HG02623 (cell line): ENCODE results near the gene ITGB2.

ENCODE experiments used
- ATAC-seq: cut with Tn5 transposase; IDR thresholded peaks from one replicate; pipeline ENCODE4 v1.9.1; 2021; ENCODE audit warnings: moderate library complexity; ENCODE audit not compliant: unreplicated experiment

ITGB2 gene

GRCh38 chr21:44955798-44956175 is 35.1 kb upstream of the ITGB2 start:
- ATAC-seq, result no peak

DNA sequence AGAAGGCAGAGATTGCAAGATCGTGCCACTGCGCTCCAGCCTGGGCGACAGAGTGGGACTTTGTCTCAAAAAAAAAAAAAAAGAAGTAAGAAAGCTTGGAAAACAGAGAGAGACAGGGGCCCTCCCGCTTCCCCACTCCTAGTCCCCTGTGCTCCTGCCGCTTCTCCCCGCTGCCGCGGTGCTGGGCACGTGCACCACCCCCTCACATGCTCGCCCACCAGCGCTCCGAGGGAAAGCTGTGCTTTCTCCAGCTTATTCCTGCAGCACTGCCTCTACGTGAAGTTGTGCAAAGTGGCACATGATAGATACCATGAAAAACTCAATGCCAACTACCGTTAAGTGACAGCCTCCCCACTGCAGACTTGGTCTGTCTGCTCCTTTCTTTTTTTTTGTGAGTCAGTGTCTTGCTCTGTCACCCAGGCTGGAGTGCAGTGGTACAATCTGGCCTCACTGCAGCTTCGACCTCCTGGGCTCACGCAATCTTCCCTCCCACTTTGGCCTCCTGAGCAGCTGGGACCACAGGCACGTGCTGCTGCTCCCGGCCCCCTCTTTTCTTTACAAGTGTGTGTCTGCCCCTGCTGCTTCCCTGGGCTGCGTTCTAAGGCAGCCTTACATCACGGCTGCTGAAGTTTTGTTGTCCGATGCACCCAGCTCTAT is 34.6 kb upstream of the ITGB2 start:
- no peak for ATAC-seq

- ATAC-seq, result no peak
Observed at GRCh38 chr21:44954281-44954771, 33.6 kb upstream of the ITGB2 start.

DNA sequence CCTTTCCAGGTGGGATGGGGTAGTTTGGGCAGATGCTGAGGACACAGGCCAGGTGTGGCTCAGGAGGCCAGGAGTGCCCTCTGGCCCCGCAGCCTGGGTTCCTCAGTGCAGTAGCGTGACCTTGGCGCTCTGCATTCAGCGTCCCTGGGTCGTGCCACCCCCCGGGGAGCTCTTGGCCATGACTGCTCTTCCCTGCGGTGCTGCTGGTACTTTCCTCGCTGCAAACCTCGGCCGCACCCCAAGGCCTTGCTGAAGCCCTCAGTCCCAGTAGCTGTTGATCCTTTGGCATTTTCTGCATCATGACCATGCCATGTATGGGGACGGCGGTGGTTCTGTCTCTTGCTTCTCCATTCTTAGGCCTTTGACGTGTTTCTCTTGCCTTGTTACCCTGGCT is 32.9 kb upstream of the ITGB2 start:
- no peak for ATAC-seq

DNA sequence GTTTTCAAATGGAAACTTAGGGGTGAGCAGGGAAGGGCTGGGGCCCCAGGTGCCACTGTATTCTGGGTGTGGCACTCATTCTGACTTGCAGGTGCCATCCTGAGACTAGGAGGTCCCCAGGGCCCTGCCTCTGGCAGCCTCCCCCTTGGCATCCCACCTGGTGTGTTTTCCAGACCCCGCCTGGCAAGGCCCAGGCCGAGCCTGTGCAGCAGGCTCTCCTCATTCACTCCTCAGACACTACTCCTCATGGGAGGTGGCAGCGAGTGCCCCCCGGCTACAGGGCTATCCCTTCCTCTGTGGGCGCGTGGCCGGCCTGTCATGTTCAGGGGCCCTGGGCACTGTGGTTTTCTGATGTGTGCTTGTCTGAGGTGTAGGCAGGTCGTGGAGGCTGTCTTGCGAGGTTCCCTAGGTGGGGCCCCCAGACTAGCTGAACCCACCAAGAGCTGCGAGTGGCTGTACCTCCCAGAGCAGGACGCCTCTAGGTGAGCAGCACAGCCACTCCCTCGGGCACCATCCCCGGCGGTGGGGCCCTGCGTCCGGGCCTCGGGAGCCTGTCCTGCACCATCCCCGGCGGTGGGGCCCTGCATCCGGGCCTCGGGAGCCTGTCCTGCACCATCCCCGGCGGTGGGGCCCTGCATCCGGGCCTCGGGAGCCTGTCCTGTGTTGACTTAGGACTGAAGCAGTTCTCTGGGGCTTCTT is 32.4 kb upstream of the ITGB2 start:
- ATAC-seq, result no peak

DNA sequence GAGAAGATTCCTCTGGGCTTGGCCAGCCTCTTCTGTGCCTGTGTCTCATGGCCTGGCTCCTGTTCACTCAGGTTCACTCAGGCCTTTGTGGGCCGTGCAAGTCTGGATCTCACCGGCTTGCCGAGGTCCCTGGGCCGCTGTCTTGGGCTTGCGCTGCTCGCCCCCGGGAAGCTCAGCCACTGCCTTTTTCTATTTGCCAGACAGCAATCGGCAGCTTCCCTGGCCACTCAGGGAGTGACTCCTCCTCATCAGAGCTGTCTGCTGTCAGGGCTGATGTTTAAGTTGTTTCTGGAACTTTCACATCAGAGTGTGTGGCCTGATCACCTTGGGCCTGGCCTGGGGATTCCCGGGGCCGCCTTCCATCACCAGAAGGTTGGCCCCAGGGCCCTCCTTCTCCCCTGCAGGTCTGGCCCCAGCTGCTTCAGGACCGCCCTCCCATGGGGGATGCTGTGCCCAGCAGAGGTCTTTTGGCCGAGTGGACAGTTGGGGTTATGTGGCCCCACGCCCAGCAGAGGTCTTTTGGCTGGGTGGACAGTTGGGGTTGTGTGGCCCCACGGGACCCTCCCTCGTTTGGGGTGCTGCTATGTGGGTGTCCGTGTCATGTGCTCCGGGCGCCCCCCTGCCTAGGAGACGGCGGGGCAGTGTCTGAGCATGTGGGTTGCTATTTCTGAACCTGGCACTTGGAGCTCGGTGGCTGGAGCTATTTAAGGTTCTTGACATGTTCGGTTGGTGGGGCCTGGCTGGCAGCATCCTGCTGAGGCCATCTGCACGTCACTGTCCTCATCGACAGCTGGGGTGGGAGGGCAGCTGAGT is 31.6 kb upstream of the ITGB2 start:
- no peak for ATAC-seq

GRCh38 chr21:44951186-44951915 is 30.7 kb upstream of the ITGB2 start:
- no peak for ATAC-seq

- ATAC-seq, result no peak
Observed at GRCh38 chr21:44950351-44950750, 29.7 kb upstream of the ITGB2 start.

DNA sequence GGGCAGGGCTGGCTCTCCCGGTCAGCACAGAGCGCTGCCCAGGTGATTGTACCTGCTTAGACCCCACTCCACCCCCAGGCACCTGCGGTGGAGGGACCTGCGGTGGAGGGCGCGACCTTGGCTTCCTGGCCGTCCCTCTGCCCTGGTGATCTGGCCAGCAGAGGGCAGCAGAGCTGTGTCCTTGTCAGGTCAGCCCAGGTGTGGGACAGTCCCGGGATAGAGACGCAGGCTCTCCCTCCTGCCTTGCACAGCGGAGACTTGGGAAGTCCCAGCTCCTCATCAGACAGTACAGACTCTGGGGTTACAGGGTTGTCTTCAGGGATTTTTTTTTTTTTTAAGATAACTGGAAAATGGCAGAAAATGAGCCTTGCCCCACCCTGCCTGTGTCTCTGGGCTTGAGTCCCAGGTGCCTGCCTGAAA is 29.1 kb upstream of the ITGB2 start:
- peak; percentile 57 for ATAC-seq

GRCh38 chr21:44949161-44949778 is 28.6 kb upstream of the ITGB2 start:
- no peak for ATAC-seq

- ATAC-seq, result no peak
Observed at GRCh38 chr21:44948426-44949120, 27.9 kb upstream of the ITGB2 start.

- ATAC-seq, result no peak
Observed at GRCh38 chr21:44947930-44948331, 27.2 kb upstream of the ITGB2 start.

DNA sequence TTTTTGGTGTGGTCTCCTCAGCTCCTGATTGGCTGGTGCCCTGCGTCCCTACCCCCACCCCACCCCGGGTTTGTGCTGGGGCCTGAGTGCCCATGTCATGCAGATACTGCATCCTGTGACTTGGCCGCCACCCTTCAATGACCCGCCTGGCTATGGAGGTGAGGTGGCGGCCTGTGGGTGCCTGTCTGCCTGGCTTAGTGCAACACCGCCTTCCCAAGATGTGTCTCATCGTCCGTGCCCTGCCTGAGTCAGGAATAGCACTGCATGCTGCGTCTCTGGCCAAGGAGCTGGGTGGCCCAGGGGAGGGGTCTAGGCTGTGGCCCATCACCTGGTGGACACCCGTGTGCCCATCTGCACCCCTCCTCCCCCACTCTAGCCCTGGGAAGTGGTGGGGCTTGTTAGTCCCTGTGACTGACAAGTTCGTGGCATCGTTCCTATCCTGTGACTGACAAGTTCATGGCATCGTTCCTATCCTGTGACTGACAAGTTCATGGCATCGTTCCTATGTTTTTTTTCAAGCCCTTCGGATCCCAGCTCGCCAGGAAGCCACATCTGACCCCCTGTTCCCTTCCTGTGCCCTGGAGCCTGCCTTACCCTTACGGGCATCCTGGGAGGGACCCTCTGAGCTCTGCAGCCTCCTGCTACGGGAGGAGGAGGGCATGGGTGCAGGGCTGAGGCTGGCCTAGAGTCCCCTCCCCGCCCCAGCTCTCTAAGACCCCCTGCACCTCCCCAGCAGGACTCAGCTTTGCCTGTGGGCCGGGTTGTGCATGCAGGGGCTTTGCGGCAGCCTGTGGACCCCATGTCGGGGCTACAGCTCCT is 26.6 kb upstream of the ITGB2 start:
- no peak for ATAC-seq

DNA sequence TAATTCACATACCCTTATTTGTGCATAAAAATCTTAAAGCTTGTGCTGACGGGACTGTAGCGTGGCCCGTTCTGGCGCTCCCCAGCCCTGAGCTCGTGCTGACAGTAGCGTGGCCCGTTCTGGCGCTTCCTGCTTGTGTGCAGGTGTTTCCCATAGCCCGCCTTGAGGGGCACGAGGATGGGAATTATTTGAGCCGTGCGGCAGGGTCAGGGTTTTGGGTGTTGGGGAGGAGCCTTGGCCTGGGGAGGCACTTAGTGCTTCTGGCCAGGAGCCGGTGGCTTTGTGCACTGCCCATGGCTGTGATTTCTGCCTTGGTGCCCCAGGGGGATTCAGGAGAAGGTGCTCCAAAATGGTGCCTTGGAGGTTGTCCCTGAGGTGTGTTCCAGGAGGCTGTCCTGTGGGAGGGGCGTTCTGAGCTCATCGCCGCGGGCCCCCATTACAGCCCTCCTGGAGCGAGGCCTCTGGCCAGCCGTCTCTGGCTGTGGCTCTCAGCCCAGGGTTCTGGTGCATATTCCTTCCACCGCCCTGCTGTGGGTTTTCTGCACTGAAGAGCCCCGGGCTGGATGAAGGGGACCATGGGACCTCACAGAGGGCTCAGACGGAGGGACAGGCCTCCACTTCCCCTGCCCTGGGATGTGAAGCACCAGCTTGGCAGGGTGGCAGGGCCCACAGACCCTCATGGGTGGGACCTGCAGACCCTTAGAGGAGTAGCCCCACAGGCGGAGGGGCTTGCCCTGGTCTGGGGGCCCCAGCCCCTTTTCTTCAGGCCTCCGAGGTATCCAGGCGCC is 25.7 kb upstream of the ITGB2 start:
- ATAC-seq, result no peak

GRCh38 chr21:44944596-44944995 is 23.9 kb upstream of the ITGB2 start:
- ATAC-seq, result no peak

- ATAC-seq, result no peak
Observed at GRCh38 chr21:44943686-44944550, 23.2 kb upstream of the ITGB2 start.

GRCh38 chr21:44943005-44943685 is 22.4 kb upstream of the ITGB2 start:
- no peak for ATAC-seq
